Measurements from ENCODE around the gene IDH3B.

IDH3B gene

GRCh38 chr20:2663887-2664719, at the start of gene IDH3B:
TSS of gene IDH3B (minus strand) at chr20:2664216. CDS start at chr20:2664188, 28 bp downstream.
- H3K27ac ChIP-seq = peak within 1 kb of the TSS; percentile 94
- TF ChIP-seq ZFX (IDR thresholded peaks at IDR 0.05; ENCODE audit: borderline replicate concordance) (no peak), CTCF (IDR thresholded peaks at IDR 0.05) (no peak)

GRCh38 chr20:2713285-2713684, 49.3 kb upstream of the IDH3B start:
- H3K27ac ChIP-seq = no peak overlapping the region
- TF ChIP-seq CTCF (IDR thresholded peaks at IDR 0.05) (peak; percentile 56), ZFX (IDR thresholded peaks at IDR 0.05; ENCODE audit: borderline replicate concordance) (no peak)

DNA sequence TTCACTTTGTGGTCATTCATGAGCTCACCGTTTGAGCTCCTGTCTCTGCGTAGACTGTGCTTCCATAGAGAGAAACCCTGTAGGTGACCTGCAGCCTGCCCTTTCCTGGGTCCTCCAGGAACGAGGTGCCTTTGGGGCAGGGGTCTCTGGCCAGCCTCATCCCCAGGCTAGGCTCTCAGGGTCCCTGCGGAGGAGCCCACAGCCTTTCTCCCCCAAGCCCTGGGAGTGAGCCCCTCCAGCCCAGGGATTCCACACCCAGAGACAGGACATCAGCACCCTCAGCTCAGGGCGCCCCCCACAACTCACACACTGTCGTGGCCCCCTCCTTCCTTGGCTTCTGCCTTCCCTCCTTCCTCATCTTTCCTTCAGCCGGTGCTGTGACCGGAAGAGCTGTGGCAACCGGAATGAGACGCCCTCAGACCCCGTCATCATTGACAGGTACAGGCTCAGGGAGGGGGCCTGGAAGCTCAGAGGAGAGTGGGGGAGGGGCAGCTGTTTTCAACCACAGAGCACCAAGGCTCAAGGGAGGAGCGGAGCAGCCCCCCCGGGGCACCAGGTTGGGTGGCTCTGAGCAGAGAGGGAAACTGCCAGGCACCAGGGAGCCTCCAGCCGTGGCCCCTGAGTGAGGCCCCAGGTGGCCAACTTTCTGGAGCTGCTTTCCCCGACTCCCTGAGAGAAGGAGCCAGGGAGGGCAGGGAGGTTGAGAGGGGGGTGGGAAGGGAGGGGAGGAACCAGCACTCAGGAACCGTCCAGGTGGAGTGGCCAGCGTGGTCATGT, 45.4 kb upstream of the IDH3B start:
- no peak overlapping the region for H3K27ac ChIP-seq
- no peak for TF ChIP-seq CTCF (IDR thresholded peaks at IDR 0.05)
- TF ChIP-seq ZFX (IDR thresholded peaks at IDR 0.05; ENCODE audit: borderline replicate concordance) = no peak

DNA sequence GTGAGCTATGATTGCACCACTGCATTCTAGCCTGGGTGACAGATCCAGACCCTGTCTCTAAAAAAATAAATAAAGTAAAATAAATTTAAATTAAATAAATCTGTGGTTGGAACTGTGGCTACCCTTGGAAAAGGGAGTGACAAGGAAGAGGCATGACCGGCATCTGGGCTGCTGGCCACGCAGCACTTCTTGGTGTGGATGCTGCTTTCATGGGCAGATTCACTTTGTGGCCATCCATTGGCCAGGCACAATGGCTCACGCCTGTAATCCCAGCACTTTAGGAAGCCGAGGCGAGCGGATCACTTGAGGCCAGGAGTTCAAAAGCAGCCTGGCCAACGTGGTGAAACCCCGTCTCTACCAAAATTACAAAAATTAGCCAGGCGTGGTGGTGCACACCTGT, 44.6 kb upstream of the IDH3B start:
- TF ChIP-seq ZFX (IDR thresholded peaks at IDR 0.05; ENCODE audit: borderline replicate concordance) (no peak), CTCF (IDR thresholded peaks at IDR 0.05) (no peak)
- H3K27ac ChIP-seq = no peak overlapping the region

GRCh38 chr20:2708073-2708415, 44.0 kb upstream of the IDH3B start:
- H3K27ac ChIP-seq = no peak overlapping the region
- TF ChIP-seq ZFX (IDR thresholded peaks at IDR 0.05; ENCODE audit: borderline replicate concordance) = no peak
- no peak for TF ChIP-seq CTCF (IDR thresholded peaks at IDR 0.05)

DNA sequence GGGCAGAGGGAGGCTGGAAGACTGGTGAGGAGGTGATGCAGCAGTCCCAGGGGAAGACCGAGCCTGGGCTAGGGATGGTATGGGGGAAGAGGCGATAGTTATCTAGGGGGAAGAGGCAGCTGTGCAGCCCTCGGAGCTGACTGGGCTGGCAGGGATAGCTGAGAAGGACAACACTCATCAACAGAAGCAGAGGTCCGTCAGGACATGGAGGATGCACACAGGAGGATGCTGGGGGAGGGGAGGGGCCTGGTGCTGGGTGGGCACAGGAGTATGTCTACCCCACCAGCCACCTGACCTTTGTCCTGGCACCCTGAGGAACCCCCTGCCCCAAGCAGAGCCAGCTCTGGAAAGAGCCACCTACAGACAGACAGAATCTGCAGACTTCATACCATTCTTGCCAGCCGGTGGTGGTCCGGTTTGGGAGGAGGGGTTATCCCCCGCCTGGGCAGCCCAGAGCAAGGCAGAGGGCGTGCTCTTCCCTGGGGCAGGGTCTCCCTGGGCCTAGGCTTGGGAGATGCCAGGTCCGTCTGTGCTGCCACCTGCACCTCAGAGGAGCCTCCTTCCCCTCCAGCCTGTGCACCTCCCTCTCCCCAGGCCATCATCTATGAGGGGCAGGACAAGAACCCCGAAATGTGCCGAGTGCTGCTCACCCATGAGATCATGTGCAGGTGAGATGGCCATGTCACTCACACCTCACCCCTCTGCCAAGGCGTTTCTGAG, 43.5 kb upstream of the IDH3B start:
- no peak for TF ChIP-seq CTCF (IDR thresholded peaks at IDR 0.05)
- TF ChIP-seq ZFX (IDR thresholded peaks at IDR 0.05; ENCODE audit: borderline replicate concordance) = no peak

More for the DNA sequence above, 43.5 kb upstream of the IDH3B start:
- H3K27ac ChIP-seq = no peak overlapping the region
